GM20000 (cell line): ENCODE results near the gene RINT1.

Source experiments
- DNase-seq: peaks from one replicate; pipeline ENCODE4 v3.0.0; 2012; ENCODE audit warnings: low spot score
- CTCF ChIP-seq: IDR thresholded peaks from 2 replicates; pipeline ENCODE4 v1.5.1; 2012; ENCODE audit warnings: mild to moderate bottlenecking, control low read depth; ENCODE audit errors: extremely low read depth, missing control alignments

The RINT1 gene

GRCh38 chr7:105580022-105580740, 48.2 kb downstream of the RINT1 start:
- no peak for DNase-seq
- TF ChIP-seq CTCF, result no peak

GRCh38 chr7:105581066-105581811, 49.2 kb downstream of the RINT1 start, which contains the start of gene EFCAB10:
Gene EFCAB10 (minus strand): TSS chr7:105581493. CDS start chr7:105581463, 30 bp downstream.
- peak; percentile 76 for DNase-seq
- TF ChIP-seq CTCF, result no peak

GRCh38 chr7:105583061-105583460, 51.1 kb downstream of the RINT1 start:
- DNase-seq, result no peak
- TF ChIP-seq CTCF, result no peak

GRCh38 chr7:105584165-105584564, 52.2 kb downstream of the RINT1 start:
- no peak for TF ChIP-seq CTCF
- no peak for DNase-seq

GRCh38 chr7:105585850-105586500, 54.0 kb downstream of the RINT1 start:
- DNase-seq, result peak; percentile 51
- TF ChIP-seq CTCF, result no peak

GRCh38 chr7:105587909-105588635, 56.1 kb downstream of the RINT1 start:
- peak; percentile 34 for DNase-seq
- TF ChIP-seq CTCF, result no peak
